ENCODE data around the gene DIRAS1.

- TF ChIP-seq CTCF (IDR thresholded peaks at IDR 0.05; ENCODE audit: low read depth, low read length, poor library complexity, severe bottlenecking) = no peak
- no peak for TF ChIP-seq EZH2phosphoT487 (IDR thresholded peaks at IDR 0.05; ENCODE audit: borderline replicate concordance, low read length)
Measured at GRCh38 chr19:2750808-2751437, 29.8 kb upstream of the DIRAS1 start.
